ENCODE results near the gene MRE11.

MRE11 gene

DNA sequence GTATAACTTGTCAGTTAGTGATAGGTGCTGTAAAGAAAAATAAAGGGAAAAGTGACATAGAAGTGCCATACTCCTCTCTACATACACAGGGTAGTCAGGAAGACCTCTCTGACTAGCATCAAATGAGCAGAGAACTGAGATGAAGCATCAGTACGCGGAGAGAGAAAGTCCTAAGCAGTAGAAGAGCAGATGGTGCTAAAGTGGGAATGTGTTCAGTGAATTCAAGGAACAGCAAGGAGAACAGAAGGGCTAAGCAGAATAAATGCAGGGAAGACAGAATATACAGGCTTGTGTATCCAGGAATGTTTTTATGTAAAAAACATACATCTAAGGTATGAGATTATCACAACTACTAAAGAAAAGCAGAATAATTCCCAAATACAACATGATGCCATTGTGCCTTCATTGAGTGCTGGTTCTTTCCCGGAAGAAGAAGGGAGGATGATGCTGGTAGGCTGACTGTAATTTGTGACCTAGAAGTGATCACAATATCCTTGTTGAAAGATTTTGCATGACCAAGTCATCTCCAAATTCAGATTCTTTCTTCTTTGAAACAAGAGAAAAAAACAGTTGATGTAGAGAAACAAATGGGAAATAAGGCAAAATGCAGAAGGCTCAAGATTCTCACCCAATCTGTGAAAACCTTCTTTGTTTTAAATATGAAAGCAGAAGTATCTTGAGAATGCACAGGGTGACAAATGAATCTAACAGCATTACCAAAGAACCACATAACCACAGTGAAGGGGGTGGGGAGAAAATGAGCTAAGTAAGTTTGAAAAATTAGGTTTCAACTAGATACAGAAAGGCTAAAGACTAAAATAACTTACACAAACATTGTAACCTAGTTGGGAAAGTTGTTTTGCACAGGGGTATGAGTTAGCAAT, 20.5 kb downstream of the MRE11 start:
- TF ChIP-seq SIN3A (IDR thresholded peaks at IDR 0.05; ENCODE audit: borderline replicate concordance, insufficient read depth, low read length) (no peak), FOXP2 (optimal IDR thresholded peaks at IDR 0.05; ENCODE audit: borderline replicate concordance, extremely low read depth, extremely low read length, insufficient read depth) (no peak), TAF1 (IDR thresholded peaks at IDR 0.05; ENCODE audit: borderline replicate concordance, insufficient read depth, low read length) (no peak), POLR2AphosphoS5 (IDR thresholded peaks at IDR 0.05; ENCODE audit: low read depth, low read length) (no peak)
- TF ChIP-seq, protein P1, sequence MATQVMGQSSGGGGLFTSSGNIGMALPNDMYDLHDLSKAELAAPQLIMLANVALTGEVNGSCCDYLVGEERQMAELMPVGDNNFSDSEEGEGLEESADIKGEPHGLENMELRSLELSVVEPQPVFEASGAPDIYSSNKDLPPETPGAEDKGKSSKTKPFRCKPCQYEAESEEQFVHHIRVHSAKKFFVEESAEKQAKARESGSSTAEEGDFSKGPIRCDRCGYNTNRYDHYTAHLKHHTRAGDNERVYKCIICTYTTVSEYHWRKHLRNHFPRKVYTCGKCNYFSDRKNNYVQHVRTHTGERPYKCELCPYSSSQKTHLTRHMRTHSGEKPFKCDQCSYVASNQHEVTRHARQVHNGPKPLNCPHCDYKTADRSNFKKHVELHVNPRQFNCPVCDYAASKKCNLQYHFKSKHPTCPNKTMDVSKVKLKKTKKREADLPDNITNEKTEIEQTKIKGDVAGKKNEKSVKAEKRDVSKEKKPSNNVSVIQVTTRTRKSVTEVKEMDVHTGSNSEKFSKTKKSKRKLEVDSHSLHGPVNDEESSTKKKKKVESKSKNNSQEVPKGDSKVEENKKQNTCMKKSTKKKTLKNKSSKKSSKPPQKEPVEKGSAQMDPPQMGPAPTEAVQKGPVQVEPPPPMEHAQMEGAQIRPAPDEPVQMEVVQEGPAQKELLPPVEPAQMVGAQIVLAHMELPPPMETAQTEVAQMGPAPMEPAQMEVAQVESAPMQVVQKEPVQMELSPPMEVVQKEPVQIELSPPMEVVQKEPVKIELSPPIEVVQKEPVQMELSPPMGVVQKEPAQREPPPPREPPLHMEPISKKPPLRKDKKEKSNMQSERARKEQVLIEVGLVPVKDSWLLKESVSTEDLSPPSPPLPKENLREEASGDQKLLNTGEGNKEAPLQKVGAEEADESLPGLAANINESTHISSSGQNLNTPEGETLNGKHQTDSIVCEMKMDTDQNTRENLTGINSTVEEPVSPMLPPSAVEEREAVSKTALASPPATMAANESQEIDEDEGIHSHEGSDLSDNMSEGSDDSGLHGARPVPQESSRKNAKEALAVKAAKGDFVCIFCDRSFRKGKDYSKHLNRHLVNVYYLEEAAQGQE (IDR thresholded peaks at IDR 0.05; ENCODE audit: insufficient read depth in 1 of 2, low read depth in 2 of 2, low read length in 2 of 2) = no peak

DNA sequence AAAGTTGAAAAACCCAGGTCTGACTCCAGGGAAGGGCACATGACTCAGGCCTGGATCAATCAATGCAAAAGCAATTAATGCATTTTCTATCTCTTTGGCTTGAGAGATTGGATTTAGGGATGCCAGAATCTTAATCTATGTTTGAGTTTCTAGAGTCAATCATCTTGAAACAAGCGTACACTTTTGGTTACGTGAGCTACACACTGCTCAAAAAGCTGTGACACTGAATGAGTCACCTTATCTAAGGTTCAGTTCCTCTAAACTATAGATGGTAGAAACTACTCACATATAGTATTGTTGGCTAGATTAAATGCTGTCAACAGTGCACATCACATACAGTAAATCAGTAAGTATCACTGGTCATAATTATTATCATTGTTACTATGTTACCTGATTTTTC, 24.2 kb downstream of the MRE11 start:
- TF ChIP-seq SIN3A (IDR thresholded peaks at IDR 0.05; ENCODE audit: borderline replicate concordance, insufficient read depth, low read length) (no peak), FOXP2 (optimal IDR thresholded peaks at IDR 0.05; ENCODE audit: borderline replicate concordance, extremely low read depth, extremely low read length, insufficient read depth) (no peak), TAF1 (IDR thresholded peaks at IDR 0.05; ENCODE audit: borderline replicate concordance, insufficient read depth, low read length) (no peak), POLR2AphosphoS5 (IDR thresholded peaks at IDR 0.05; ENCODE audit: low read depth, low read length) (no peak)
- TF ChIP-seq, protein P1 (IDR thresholded peaks at IDR 0.05; ENCODE audit: insufficient read depth in 1 of 2, low read depth in 2 of 2, low read length in 2 of 2) = no peak

DNA sequence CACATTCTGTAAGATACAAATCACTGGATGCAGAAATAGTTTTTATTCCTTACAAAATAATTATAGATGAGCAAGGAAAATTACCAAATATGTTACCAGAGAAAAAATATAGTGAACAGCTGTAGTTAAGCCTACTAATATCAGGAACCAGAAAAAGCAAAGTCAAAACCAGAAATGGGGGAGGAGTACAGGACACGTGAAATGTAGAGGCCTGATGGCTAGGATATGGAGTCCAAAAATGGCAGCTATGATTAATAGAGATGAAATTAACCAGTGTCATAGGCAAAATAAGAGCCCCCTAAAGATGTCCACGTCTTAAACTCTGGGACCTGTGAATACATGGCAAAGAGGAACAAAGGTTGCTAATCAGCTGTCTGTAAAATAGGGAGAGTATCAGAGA, 34.1 kb downstream of the MRE11 start:
- TF ChIP-seq, protein P1 (IDR thresholded peaks at IDR 0.05; ENCODE audit: insufficient read depth in 1 of 2, low read depth in 2 of 2, low read length in 2 of 2) = no peak
- TF ChIP-seq POLR2AphosphoS5 (IDR thresholded peaks at IDR 0.05; ENCODE audit: low read depth, low read length) (no peak), FOXP2 (optimal IDR thresholded peaks at IDR 0.05; ENCODE audit: borderline replicate concordance, extremely low read depth, extremely low read length, insufficient read depth) (no peak), SIN3A (IDR thresholded peaks at IDR 0.05; ENCODE audit: borderline replicate concordance, insufficient read depth, low read length) (no peak), TAF1 (IDR thresholded peaks at IDR 0.05; ENCODE audit: borderline replicate concordance, insufficient read depth, low read length) (no peak)

DNA sequence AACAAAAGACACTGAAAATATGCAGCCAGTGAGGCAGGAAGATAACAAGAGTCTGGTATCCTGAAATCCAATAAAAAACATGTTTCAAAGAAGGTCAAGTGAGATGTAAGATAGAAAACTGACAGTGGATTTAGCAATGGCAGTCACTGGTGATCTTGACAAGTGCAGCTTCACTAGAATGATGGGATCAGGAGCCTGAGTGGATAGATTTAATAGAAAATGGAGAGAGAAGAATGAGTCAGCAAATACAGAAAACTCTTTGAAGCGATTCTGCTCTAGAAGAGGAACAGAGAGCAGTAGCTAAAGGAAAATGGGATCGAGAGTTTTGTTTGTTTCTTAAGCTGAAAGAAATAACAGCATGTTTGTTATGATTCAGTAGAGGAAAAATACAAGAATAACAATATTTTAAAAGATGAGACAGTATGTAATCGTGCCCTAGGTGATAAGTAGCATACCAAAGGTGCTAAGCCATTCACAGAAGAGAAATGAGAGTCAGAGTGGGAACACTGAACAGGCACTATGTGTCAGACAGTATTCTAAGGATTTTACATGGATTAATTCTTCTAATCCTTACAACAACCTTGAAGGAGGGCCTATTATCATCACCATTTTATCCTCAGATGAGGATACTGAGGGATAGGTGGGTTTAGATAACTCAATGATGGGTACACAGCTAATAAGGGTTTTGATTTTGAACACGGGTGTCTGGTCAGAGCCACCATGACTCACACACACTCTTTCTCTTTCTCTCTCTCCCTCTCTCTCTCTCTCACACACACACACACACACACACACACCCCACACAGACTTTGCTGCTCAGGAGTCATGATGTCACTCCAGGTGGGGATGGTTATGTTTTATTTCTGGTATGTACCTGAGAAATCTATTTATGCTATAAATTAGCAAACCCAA, 36.3 kb downstream of the MRE11 start:
- TF ChIP-seq FOXP2 (optimal IDR thresholded peaks at IDR 0.05; ENCODE audit: borderline replicate concordance, extremely low read depth, extremely low read length, insufficient read depth) = no peak
- no peak for TF ChIP-seq POLR2AphosphoS5 (IDR thresholded peaks at IDR 0.05; ENCODE audit: low read depth, low read length)

DNA sequence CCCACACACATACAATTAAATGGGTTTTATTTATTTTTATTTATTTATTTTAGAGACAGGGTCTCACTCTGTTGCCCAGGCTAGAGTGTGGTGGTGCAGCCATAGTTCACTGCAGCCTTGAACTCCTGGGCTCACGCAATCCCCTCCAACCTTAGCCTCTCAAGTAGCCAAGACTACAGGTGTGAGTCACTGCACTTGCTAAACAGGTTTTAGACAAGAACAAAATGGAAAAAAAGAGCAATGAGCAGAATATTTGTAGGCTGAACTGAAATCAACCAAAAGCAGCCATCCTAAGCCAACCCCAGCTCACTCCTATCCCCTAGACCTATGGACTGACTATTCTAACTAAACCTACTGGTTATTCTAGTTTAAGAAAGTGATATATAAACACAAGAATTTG, 37.8 kb downstream of the MRE11 start:
- TF ChIP-seq TAF1 (IDR thresholded peaks at IDR 0.05; ENCODE audit: borderline replicate concordance, insufficient read depth, low read length) (no peak), POLR2AphosphoS5 (IDR thresholded peaks at IDR 0.05; ENCODE audit: low read depth, low read length) (no peak), SIN3A (IDR thresholded peaks at IDR 0.05; ENCODE audit: borderline replicate concordance, insufficient read depth, low read length) (no peak), FOXP2 (optimal IDR thresholded peaks at IDR 0.05; ENCODE audit: borderline replicate concordance, extremely low read depth, extremely low read length, insufficient read depth) (no peak)
- TF ChIP-seq, protein P1 (IDR thresholded peaks at IDR 0.05; ENCODE audit: insufficient read depth in 1 of 2, low read depth in 2 of 2, low read length in 2 of 2) = no peak

All from PFSK-1 (cell line).